Endometrial microvascular endothelial cells (primary cell): Measurements from ENCODE around the gene MSI2. TPM values are rescaled to one million over a fixed set of nuclear protein-coding genes. Genes with fewer than 3 reads are reported as not detected.

Experiments
- in situ Hi-C: cut with HindIII; loops from 2 replicates; pipeline ENCODE4 v1.10.0; 2017; ENCODE audit warnings: low sequenced_read_pairs, low pct_unique_long_range_greater_than_20kb; ENCODE audit errors: inconsistent ontology term
- total RNA-seq: library from RNA; depleted of rRNA; stranded (reverse); fragments of >200 nt; gene quantifications from one replicate; pipeline ENCODE4 v1.2.3, GENCODE V29; 2015; ENCODE audit errors: inconsistent ontology term

Gene MSI2
- total RNA-seq, 1 donor from 2014 or later = 19.2 TPM

DNA sequence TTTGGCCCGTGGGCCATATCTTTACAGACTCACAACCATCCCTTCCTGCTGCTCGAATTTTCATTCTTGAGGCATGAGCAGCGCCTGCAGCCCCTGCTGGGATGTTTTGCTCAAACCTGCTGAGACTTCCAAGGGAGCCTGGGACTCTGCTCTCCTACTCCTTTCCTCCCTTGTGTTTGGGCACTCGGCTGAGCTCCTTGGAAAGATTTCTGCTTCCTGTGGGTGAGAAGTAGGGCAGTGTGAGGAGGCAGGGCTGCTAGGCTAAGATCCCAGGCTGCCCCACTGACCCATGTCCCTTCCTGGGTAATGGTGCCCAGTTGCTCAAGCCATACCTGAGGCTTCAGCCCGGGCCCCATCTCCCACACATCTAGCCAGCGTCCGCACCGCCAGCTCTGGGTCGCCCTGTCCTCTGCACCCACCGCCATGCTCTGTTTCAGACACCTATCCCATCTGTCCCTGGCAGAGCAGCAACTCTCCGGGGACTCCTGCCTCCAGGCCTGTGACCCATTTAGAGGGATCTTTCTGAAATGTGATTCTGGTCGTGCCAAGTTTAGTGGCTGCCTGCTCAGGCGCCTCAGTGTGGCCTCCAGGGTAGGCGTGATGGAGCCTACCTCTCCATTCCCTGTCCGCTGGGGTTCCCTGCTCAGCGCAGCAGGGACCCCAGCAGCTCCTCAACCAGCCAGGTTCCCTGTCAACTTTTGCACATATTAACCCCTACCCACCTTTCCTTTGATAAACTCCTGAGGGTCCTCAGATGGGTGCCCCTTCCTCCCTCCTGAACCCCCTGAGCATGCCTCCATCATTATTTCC, 298.7 kb downstream of the MSI2 start:
- in situ Hi-C loops = no loop called here

DNA sequence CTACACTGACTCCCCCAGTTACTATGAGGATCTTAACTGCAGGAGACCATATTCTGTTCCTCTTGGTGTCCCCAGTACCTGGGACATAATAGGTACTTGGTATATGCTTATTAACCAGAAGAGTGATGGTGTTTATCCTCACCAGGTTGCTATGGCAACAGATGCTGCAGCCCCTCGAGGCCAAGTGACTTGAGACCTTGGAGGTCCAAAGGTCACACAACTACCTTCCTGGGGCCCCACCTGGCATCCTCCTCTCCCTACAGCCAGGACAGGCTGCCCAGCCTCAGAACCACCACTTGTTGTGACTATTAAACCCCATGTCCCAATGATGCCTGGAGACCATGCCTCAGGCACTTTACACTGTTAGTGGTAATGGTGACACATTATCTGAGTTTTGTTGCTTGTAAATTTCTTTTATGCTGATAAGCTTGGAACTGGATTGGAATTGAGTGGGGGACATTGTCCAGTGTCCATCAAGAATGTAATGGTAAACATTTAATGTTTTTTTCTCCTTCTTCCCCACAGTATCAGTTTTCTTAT, 299.4 kb downstream of the MSI2 start:
- in situ Hi-C loops = no loop called here

DNA sequence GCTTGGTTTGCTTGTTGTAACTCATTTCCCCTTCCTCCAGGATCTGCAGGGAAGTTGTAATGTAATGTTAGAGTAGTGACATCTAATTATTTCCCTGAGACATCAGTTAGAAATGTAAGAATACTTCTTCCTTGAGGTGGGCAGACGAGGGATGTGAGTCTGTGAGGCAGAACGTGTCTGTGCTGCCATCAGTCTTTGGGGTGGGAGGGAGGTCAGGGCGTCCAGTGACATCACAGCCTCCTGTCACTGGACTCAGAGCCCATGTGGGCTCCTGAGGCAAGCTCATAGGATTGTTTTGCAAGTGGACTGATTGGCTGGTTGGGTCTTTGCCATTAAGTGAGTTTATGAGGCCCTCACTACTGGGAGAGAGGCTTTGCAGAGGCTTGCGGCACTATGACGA, 300.0 kb downstream of the MSI2 start:
- in situ Hi-C loops = no loop called here

DNA sequence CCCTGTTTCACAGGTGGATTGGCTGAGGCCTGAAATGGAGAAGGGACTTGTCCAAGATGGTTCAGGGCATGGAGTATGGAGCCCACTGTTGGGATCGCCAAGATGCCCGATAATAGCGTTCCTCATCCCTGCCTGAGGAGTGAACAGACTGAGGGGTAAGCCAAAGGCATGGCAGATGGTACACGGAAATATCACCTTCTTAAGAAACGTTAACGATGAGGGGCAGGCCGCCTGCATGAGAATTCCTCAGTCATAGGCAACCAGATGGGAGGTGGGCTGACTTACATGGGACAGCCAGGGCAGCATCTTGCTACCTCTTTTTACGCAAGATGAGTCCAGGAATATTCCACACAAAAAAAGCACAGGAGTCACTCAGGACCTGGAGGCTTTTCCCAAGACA, 300.7 kb downstream of the MSI2 start:
- in situ Hi-C loops = no loop called here

GRCh38 chr17:57557416-57557815, 301.1 kb downstream of the MSI2 start:
- in situ Hi-C loops = no loop called here

GRCh38 chr17:57557834-57558681, 301.7 kb downstream of the MSI2 start:
- in situ Hi-C loops = no loop called here

DNA sequence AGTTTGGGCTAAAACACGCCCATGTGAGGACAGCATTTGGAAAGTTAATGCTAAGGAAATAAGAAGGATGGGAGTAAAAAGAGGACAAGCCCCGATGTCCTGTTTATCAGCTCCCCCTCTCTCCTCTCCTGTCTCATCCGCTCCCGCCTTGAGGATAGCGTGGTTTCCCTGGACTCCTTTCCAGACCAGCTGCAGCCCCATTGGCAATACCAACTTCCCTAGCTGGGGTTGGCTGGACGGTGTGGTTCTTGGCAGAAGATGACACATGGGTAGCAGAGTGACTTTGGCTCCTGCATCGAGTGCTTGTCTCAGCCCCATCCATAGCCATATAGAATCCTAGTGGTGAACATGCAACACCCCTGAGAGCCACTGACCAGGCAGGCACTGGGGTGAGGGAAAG, 302.9 kb downstream of the MSI2 start:
- in situ Hi-C loops = no loop called here

DNA sequence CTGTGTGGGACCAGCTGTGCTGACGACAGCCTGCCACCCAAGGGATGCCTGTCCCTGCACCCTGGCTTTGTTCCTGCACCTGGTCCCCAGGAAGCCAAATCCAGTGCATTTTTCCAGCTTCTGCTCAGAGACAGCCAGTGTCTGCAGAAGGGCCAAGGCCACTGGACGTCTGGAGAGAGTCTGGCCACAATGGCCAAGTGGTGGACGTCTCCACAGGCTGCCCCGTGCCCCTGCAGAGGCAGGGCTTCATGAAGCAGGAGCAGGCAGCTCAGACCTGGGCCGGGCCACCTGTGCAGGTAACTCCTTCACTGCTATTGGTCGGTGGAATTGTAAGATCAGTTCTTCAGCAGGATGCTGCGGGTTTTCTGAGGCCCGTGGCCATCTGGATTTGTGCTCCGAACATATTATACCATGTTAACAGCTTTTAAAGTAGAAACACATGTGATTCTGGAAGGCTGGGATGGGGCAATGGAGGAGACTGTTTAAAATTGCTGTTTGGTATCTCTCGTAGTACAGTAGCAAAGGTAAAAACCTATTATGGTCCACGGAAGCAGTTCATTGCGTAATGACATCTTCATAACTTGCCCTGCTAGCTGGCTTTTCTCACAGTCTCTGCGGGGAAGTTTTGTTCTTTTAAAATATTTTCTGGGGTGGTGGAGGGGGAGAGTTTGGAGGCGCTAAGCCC, 303.5 kb downstream of the MSI2 start:
- in situ Hi-C loops = no loop called here

GRCh38 chr17:57560319-57560705, 304.0 kb downstream of the MSI2 start:
- in situ Hi-C loops = no loop called here

- in situ Hi-C loops = no loop called here
Observed at GRCh38 chr17:57561072-57561861, 304.9 kb downstream of the MSI2 start.

GRCh38 chr17:57562184-57562698, 305.9 kb downstream of the MSI2 start:
- in situ Hi-C loops = no loop called here

DNA sequence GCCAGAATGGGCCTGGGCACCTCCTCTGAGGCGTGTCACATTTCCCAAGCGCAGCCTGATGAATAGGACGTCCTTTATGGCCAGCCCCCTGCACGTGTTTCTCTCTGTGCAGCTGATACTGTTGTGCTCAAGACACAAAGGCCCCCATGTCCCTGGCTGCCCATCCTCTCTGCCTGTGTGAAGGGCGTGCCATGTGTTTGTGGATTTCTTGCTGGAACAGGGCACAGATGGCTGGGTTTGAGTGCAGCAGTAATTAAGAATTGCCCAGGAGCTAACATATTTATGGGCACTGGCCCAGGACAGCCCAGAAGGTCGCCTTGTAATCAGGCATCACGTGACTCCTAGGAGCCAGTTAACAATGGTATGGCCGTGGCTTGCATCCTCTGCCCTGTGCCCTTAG, 307.6 kb downstream of the MSI2 start:
- in situ Hi-C loops = no loop called here

- in situ Hi-C loops = no loop called here
Observed at GRCh38 chr17:57565176-57565575, 308.9 kb downstream of the MSI2 start.

- in situ Hi-C loops = no loop called here
Observed at GRCh38 chr17:57566721-57567120, 310.4 kb downstream of the MSI2 start.

GRCh38 chr17:57567251-57567650, 310.9 kb downstream of the MSI2 start:
- in situ Hi-C loops = no loop called here

GRCh38 chr17:57568340-57568739, 312.0 kb downstream of the MSI2 start:
- in situ Hi-C loops = no loop called here

DNA sequence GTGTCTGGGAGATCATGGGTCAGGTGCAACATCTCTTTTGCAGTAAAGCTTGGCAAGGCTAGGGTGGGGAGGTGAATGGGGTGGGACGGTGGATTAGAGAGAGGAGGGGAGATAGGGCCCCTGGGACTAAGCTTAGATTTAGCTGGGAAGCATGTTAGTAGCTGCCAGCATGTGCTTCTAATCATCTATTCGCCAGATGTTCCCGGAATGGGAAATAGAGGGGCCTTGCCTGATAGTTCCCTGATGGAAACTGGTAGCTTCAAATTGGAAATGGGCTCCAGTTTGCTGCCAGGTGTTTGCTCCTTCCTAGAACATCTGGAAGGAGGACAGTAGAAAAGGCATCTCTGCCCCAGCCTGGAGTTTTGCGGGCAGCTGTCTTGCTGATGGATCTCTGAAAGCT, 312.7 kb downstream of the MSI2 start:
- in situ Hi-C loops = no loop called here

DNA sequence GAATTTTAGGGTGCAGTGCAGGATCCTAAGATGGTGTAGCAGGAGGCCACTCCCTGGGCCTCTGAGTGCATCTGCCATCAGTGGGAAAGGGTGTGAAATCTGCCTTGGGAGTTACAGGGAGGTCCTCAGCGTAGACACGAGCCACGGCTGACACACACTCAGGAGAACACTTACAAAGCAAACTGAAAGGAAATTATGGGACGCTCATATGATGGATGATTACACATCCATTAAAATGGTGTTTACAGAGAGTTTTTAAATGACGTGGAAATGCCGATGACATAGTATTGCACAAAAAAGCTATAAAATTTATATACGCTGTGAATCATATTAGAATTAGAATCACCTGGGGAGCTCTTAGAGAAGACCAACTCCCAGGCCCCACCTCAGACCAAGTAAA, 313.5 kb downstream of the MSI2 start:
- in situ Hi-C loops = no loop called here
